Right lobe of liver (tissue), 6 donors: ENCODE results near the gene LDLRAD3. TPM values are rescaled to one million over a fixed set of nuclear protein-coding genes. Genes with fewer than 3 reads are reported as not detected.

Experiments
- ATAC-seq, 4 donors: fragments of 200-7000 bp; cut with Tn5 transposase; one replicate each; pipeline ENCODE4 v1.9.1; 2020; ENCODE audit warnings: mild to moderate bottlenecking in 4 of 4, moderate library complexity in 4 of 4
- DNase-seq, 3 donors: peaks; one replicate each; pipeline ENCODE4 v3.0.0-alpha.2; 2020
- H3K27ac ChIP-seq, 3 donors: fragments of 200-600 bp; one replicate each; pipeline ENCODE4 v1.8.0; 2022
- H3K27me3 ChIP-seq, 2 donors: fragments of 200-600 bp; one replicate each; pipeline ENCODE4 v1.8.0; 2022
- H3K36me3 ChIP-seq, 4 donors: fragments of 200-600 bp; sonication (generic) in 1 of 4; one replicate each; pipeline versions ENCODE4 v1.5.1 to v1.8.0; 2017 to 2022; ENCODE audit warnings: control low read depth in 1 of 4
- H3K4me1 ChIP-seq, 4 donors: fragments of 200-600 bp; sonication (generic) in 1 of 4; one replicate each; pipeline versions ENCODE4 v1.5.1 to v1.8.0; 2017 to 2022; ENCODE audit warnings: control low read depth in 1 of 4
- H3K4me3 ChIP-seq, 3 donors: fragments of 200-600 bp; one replicate each; pipeline ENCODE4 v1.8.0; 2022
- H3K9me3 ChIP-seq, 4 donors: fragments of 200-600 bp; sonication (generic) in 1 of 4; one replicate each; pipeline versions ENCODE4 v1.5.1 to v1.8.0; 2017 to 2022; ENCODE audit warnings: control low read depth in 1 of 4
- CTCF ChIP-seq, 4 donors: fragments of 200-600 bp in 3 of 4; fragments of 450-650 bp in 1 of 4; IDR thresholded peaks; one replicate each; pipeline versions ENCODE4 v1.5.1 to v1.8.0; 2016 to 2022; ENCODE audit warnings: antibody characterized with exemption in 4 of 4, mild to moderate bottlenecking in 2 of 4
- POLR2A ChIP-seq: fragments of 450-650 bp; IDR thresholded peaks from one replicate; pipeline ENCODE4 v1.6.1; 2017; ENCODE audit warnings: antibody characterized with exemption, mild to moderate bottlenecking
- WGBS: methylation state at CpG from one replicate; pipeline ENCODE4 v1.1.6; 2018; ENCODE audit warnings: low coverage, low lambda C conversion rate; ENCODE audit not compliant: insufficient coverage; ENCODE audit errors: missing lambda C conversion rate; 5-methylcytosine and 5-hydroxymethylcytosine counted together
- intact Hi-C, 2 donors: fragments of 100-400 bp; cut with DNase I; formaldehyde crosslinking; loops; one replicate each; pipeline versions ENCODE4 v1.11.2 to v1.14.1; 2022
- total RNA-seq, 6 experiments: library from RNA; depleted of rRNA in 2 of 6; stranded (reverse); fragments of >200 nt in 2 of 6; fragmentation: NEBNext Ultra II Directional in 3 of 6; extraction: Animal tissue kit (Norgen Biotek cat#: 25700) in 3 of 6; gene quantifications; one replicate each; pipeline versions ENCODE4 v1.1.0 to v1.2.4, GENCODE V29; 2016 to 2023
- donor health status: DM: no; HTN: yes; CAD: no.
- donor health status: DM: no; HTN: no; CAD: no.
- donor health status: DM: no; HTN: no; CAD: no.
- donor health status: DM: no; HTN: yes; CAD: no.
- donor health status: DM: no; HTN: yes; CAD: no.

LDLRAD3 gene
- total RNA-seq, 6 experiments from 2014 or later: 0.62 to 3.3 (median 2.7) TPM

GRCh38 chr11:36088266-36088972 lies 144.6 kb downstream of the LDLRAD3 start:
- intact Hi-C loops: no loop called here
- no peaks in the 10 kb centered on the region for H3K27me3 ChIP-seq
- H3K36me3 ChIP-seq: no peaks in the 10 kb centered on the region
- no peak overlapping the region for H3K4me3 ChIP-seq
- H3K4me1 ChIP-seq: no peaks in the 10 kb centered on the region
- DNase-seq: no peak
- no peak for ATAC-seq
- H3K9me3 ChIP-seq: no peaks in the 10 kb centered on the region
- TF ChIP-seq CTCF (IDR thresholded peaks at IDR 0.05): no peak
- no peak for TF ChIP-seq POLR2A
- 51% methylated on average over 5 of the region's 6 CpGs for WGBS
- no peak overlapping the region for H3K27ac ChIP-seq

- H3K9me3 ChIP-seq: no peaks in the 10 kb centered on the region
- H3K27ac ChIP-seq: no peak overlapping the region
- intact Hi-C loops: no loop called here
- no peak overlapping the region for H3K4me3 ChIP-seq
- no peaks in the 10 kb centered on the region for H3K27me3 ChIP-seq
- no peak for DNase-seq
- no peaks in the 10 kb centered on the region for H3K36me3 ChIP-seq
- no peak for ATAC-seq
- TF ChIP-seq POLR2A (no peak), CTCF (IDR thresholded peaks at IDR 0.05) (no peak)
- no peaks in the 10 kb centered on the region for H3K4me1 ChIP-seq
These were observed 146.1 kb downstream of the LDLRAD3 start for GRCh38 chr11:36089920-36090319.

GRCh38 chr11:36090356-36091109 lies 146.7 kb downstream of the LDLRAD3 start:
- no peaks in the 10 kb centered on the region for H3K9me3 ChIP-seq
- H3K4me1 ChIP-seq: no peaks in the 10 kb centered on the region
- H3K27me3 ChIP-seq: no peaks in the 10 kb centered on the region
- WGBS: 37% methylated on average over 6 of the region's 10 CpGs
- ATAC-seq (no peak), DNase-seq (no peak)
- intact Hi-C loops: no loop called here
- no peak overlapping the region for H3K27ac ChIP-seq
- H3K4me3 ChIP-seq: no peak overlapping the region
- no peaks in the 10 kb centered on the region for H3K36me3 ChIP-seq
- TF ChIP-seq POLR2A (no peak), CTCF (IDR thresholded peaks at IDR 0.05) (no peak)

- H3K4me3 ChIP-seq: no peak overlapping the region
- no peak for ATAC-seq
- no peak for DNase-seq
- intact Hi-C loops: no loop called here
- no peak overlapping the region for H3K27ac ChIP-seq
- no peak for TF ChIP-seq POLR2A
- no peak for TF ChIP-seq CTCF (IDR thresholded peaks at IDR 0.05)
- no peaks in the 10 kb centered on the region for H3K9me3 ChIP-seq
- H3K27me3 ChIP-seq: no peaks in the 10 kb centered on the region
- H3K36me3 ChIP-seq: no peaks in the 10 kb centered on the region
- 35% methylated on average over 6 of the region's 7 CpGs for WGBS
- H3K4me1 ChIP-seq: no peaks in the 10 kb centered on the region
These were observed 147.5 kb downstream of the LDLRAD3 start for GRCh38 chr11:36091256-36091811.
